ENCODE results near the gene FUT6. TPM values are rescaled to one million over a fixed set of nuclear protein-coding genes. Genes with fewer than 3 reads are reported as not detected.

The FUT6 gene
- total RNA-seq, 1 donor from 2014 or later: not detected

DNA sequence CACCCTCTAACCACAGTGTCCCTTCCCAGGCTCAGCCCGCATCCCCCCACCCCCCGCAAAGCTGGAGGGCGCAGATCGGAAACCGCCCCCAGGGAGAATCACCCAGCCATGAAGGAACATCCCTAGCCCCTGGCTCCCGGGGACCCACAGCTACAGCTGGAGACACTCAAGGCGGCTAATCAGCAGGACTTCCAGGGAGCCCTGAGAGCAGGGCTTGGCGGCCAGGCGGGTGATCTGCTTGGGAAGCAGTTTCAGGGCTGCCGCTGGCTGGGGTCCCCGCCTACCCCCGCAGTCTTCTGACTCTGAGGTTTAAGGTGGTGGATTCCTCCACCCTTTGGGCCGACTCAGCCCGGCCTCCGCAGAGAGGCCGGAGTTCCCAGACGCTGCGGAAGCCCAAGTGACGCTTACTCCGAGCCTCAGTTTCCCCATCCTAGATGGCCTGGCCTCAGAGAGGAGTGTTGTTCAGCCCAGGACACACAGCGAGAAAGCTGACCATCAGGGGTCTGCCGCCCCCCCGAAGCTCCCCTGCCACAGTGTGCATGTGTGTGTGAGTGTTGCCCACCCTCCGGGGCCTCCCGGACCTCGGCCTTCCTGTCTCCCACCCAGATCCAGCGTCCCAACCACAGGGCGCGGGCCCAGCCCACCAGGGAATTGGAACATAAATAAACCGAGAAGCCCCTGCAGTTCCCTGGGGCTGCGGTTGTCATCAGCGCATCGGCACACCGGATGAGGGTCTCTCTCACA is 9.8 kb downstream of the FUT6 start:
- Mint-ChIP-seq H3K27ac (peak overlapping the region; percentile 86), H3K9me3 (ENCODE audit: low read depth) (no peaks in the 10 kb centered on the region), H3K4me1 (ENCODE audit: low read depth) (peaks cover 1% of the 10 kb centered on the region), H3K36me3 (ENCODE audit: insufficient read depth) (no peaks in the 10 kb centered on the region), H3K27me3 (peaks cover 13% of the 10 kb centered on the region), H3K4me3 (ENCODE audit: low read depth) (no peak overlapping the region)
- DNase-seq (ENCODE audit: low spot score, unreplicated experiment): no peak
- TF ChIP-seq, protein P1, sequence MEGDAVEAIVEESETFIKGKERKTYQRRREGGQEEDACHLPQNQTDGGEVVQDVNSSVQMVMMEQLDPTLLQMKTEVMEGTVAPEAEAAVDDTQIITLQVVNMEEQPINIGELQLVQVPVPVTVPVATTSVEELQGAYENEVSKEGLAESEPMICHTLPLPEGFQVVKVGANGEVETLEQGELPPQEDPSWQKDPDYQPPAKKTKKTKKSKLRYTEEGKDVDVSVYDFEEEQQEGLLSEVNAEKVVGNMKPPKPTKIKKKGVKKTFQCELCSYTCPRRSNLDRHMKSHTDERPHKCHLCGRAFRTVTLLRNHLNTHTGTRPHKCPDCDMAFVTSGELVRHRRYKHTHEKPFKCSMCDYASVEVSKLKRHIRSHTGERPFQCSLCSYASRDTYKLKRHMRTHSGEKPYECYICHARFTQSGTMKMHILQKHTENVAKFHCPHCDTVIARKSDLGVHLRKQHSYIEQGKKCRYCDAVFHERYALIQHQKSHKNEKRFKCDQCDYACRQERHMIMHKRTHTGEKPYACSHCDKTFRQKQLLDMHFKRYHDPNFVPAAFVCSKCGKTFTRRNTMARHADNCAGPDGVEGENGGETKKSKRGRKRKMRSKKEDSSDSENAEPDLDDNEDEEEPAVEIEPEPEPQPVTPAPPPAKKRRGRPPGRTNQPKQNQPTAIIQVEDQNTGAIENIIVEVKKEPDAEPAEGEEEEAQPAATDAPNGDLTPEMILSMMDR (IDR thresholded peaks at IDR 0.05; ENCODE audit: unreplicated experiment): no peak

DNA sequence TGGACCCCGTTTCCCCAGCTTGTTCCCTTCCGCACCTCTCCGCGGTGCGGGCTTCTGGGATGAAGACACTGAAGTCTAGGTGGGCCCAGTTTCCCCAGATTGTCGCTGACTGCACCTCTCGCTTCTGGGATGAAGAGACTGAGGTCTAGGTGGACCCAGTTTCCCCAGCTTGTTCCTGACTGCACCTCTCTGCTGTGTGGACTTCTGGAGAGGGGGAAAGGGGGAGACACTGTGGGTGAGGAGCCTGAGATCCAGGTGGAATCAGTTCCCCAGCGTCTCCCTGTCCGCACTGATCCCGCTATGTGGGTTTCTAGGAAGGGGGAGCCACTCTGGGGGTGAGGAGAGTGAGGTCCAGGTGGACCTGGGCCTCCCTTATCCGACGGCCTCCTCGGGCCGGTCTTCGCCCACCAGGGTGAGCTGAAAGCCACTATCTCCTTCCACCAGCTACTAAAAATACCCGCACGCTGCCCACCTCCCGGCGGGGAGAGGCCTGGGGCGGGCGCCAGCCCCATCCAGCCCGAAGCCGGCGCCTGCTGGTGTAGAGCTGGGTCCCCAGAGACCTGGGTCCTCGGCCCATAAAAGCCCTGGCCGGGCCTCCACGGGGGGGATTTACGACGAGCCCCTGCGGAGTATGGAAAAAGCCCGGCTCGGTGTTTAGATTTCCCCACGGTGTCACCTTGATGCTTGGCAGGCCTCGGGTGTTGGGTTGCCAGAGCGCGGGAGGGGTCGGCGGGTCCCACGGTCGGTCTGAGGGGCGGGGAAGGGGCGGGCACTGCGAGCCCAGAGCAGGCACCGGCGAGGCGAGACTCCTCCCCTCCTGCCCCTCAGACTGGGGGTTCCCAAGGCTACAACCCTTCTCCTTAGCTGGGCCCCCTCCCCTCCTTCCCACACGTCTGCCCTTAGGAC is 10.6 kb downstream of the FUT6 start:
- peak overlapping the region; percentile 97 for H3K27ac Mint-ChIP-seq
- H3K9me3 Mint-ChIP-seq (ENCODE audit: low read depth): no peaks in the 10 kb centered on the region
- H3K36me3 Mint-ChIP-seq (ENCODE audit: insufficient read depth): no peaks in the 10 kb centered on the region
- H3K4me3 Mint-ChIP-seq (ENCODE audit: low read depth): peak overlapping the region; percentile 88
- peaks cover 7% of the 10 kb centered on the region for H3K27me3 Mint-ChIP-seq
- H3K4me1 Mint-ChIP-seq (ENCODE audit: low read depth): peaks cover 1% of the 10 kb centered on the region
- peak; percentile 30 for DNase-seq (ENCODE audit: low spot score, unreplicated experiment)
- TF ChIP-seq, protein P1 (IDR thresholded peaks at IDR 0.05; ENCODE audit: unreplicated experiment): no peak

- peak overlapping the region; percentile 88 for H3K4me3 Mint-ChIP-seq (ENCODE audit: low read depth)
- H3K9me3 Mint-ChIP-seq (ENCODE audit: low read depth): no peaks in the 10 kb centered on the region
- H3K27ac Mint-ChIP-seq: peak overlapping the region; percentile 97
- DNase-seq (ENCODE audit: low spot score, unreplicated experiment): peak; percentile 95
- H3K4me1 Mint-ChIP-seq (ENCODE audit: low read depth): peaks cover 1% of the 10 kb centered on the region
- TF ChIP-seq, protein P1 (IDR thresholded peaks at IDR 0.05; ENCODE audit: unreplicated experiment): no peak
- H3K36me3 Mint-ChIP-seq (ENCODE audit: insufficient read depth): no peaks in the 10 kb centered on the region
- peaks cover 4% of the 10 kb centered on the region for H3K27me3 Mint-ChIP-seq
Measured at GRCh38 chr19:5827891-5828660, 11.4 kb downstream of the FUT6 start.

- Mint-ChIP-seq H3K9me3 (ENCODE audit: low read depth) (no peaks in the 10 kb centered on the region), H3K36me3 (ENCODE audit: insufficient read depth) (no peaks in the 10 kb centered on the region), H3K4me1 (ENCODE audit: low read depth) (peaks cover 1% of the 10 kb centered on the region), H3K4me3 (ENCODE audit: low read depth) (peak overlapping the region; percentile 73), H3K27me3 (peaks cover 4% of the 10 kb centered on the region), H3K27ac (peak overlapping the region; percentile 91)
- DNase-seq (ENCODE audit: low spot score, unreplicated experiment): no peak
- TF ChIP-seq, protein P1 (IDR thresholded peaks at IDR 0.05; ENCODE audit: unreplicated experiment): no peak
Measured at GRCh38 chr19:5827342-5827890, 12.1 kb downstream of the FUT6 start.

All from progenitor cell of endocrine pancreas (in vitro differentiated cells).